ENCODE data around the gene KRT14. TPM values are rescaled to one million over a fixed set of nuclear protein-coding genes. Genes with fewer than 3 reads are reported as not detected.
"Not testable (repeated sequence)": the region's sequence is repeated elsewhere in the genome, so short reads cannot be mapped to it uniquely, and the experiment has no call there.

The KRT14 gene
- polyA plus RNA-seq, 3 donors = not detected

GRCh38 chr17:41629316-41629715 is 42.6 kb upstream of the KRT14 start:
- H3K4me3 Mint-ChIP-seq = no peak overlapping the region
- no peak overlapping the region for H3K27ac ChIP-seq (ENCODE audit: low read depth in 1 of 2, low read length in 2 of 2)
- H3K36me3 ChIP-seq (replicated peaks in 1 of 2; ENCODE audit: control insufficient read depth in 1 of 2, insufficient read depth in 2 of 2, low read length in 2 of 2) = no peaks in the 10 kb centered on the region
- no peak overlapping the region for H2AFZ ChIP-seq (ENCODE audit: insufficient read depth, low read depth, low read length, poor library complexity, severe bottlenecking)
- H3K9me3 ChIP-seq (replicated peaks in 1 of 2; ENCODE audit: control insufficient read depth in 1 of 2, insufficient read depth in 1 of 2, low read length in 2 of 2) = no peaks in the 10 kb centered on the region
- H3K4me2 ChIP-seq (replicated peaks; ENCODE audit: extremely low read depth, low read length, poor library complexity, severe bottlenecking) = no peak overlapping the region
- H3K79me2 ChIP-seq (ENCODE audit: insufficient read depth, low read length) = no peaks in the 10 kb centered on the region
- no peak overlapping the region for H3K9ac ChIP-seq (ENCODE audit: insufficient read depth, low read length, poor library complexity, severe bottlenecking)
- H3K27me3 Mint-ChIP-seq (ENCODE audit: low read depth in 3 of 3) = peaks cover 0 to 10% (median 6%) of the 10 kb centered on the region in 3 donors
- no peak for TF ChIP-seq CTCF (IDR thresholded peaks at IDR 0.05)
- intact Hi-C loops (cut with micrococcal nuclease) = no loop called here
- no peaks in the 10 kb centered on the region for H3K36me3 Mint-ChIP-seq
- no peaks in the 10 kb centered on the region for H3K27me3 ChIP-seq (ENCODE audit: control insufficient read depth in 2 of 2, insufficient read depth in 2 of 2, low read length in 2 of 2)
- H3K4me3 ChIP-seq (replicated peaks in 1 of 3; ENCODE audit: low read depth in 2 of 3, low read length in 3 of 3) = no peak overlapping the region
- peaks cover 0 to 1% (median 0%) of the 10 kb centered on the region in 7 donors for H3K9me3 Mint-ChIP-seq
- H3K4me1 Mint-ChIP-seq = peaks cover 6% of the 10 kb centered on the region
- H3K27ac Mint-ChIP-seq = no peak overlapping the region
- 77% methylated on average over 8 of the region's 10 CpGs for WGBS (ENCODE audit: insufficient coverage)
- no peaks in the 10 kb centered on the region for H4K20me1 ChIP-seq (ENCODE audit: insufficient read depth, low read length)
- H3K4me1 ChIP-seq (ENCODE audit: control insufficient read depth in 1 of 2, insufficient read depth in 2 of 2, low read length in 2 of 2) = peaks cover 5% of the 10 kb centered on the region in 2 donors
- no peak for DNase-seq

GRCh38 chr17:41628621-41629255 is 42.0 kb upstream of the KRT14 start:
- H3K27ac Mint-ChIP-seq; H3K4me3 ChIP-seq (replicated peaks in 1 of 3; ENCODE audit: low read depth in 2 of 3, low read length in 3 of 3); DNase-seq; H3K27me3 ChIP-seq (ENCODE audit: control insufficient read depth in 2 of 2, insufficient read depth in 2 of 2, low read length in 2 of 2); H3K4me1 Mint-ChIP-seq; H3K79me2 ChIP-seq (ENCODE audit: insufficient read depth, low read length); H3K4me2 ChIP-seq (replicated peaks; ENCODE audit: extremely low read depth, low read length, poor library complexity, severe bottlenecking); H3K9ac ChIP-seq (ENCODE audit: insufficient read depth, low read length, poor library complexity, severe bottlenecking); H3K4me1 ChIP-seq (ENCODE audit: control insufficient read depth in 1 of 2, insufficient read depth in 2 of 2, low read length in 2 of 2); H3K9me3 ChIP-seq (replicated peaks in 1 of 2; ENCODE audit: control insufficient read depth in 1 of 2, insufficient read depth in 1 of 2, low read length in 2 of 2); H3K36me3 ChIP-seq (replicated peaks in 1 of 2; ENCODE audit: control insufficient read depth in 1 of 2, insufficient read depth in 2 of 2, low read length in 2 of 2); H3K4me3 Mint-ChIP-seq; H3K9me3 Mint-ChIP-seq; H3K27ac ChIP-seq (ENCODE audit: low read depth in 1 of 2, low read length in 2 of 2); intact Hi-C loops (cut with micrococcal nuclease); H3K36me3 Mint-ChIP-seq; H4K20me1 ChIP-seq (ENCODE audit: insufficient read depth, low read length); H2AFZ ChIP-seq (ENCODE audit: insufficient read depth, low read depth, low read length, poor library complexity, severe bottlenecking): not testable (repeated sequence)
- peaks cover 0 to 10% (median 6%) of the 10 kb centered on the region in 3 donors for H3K27me3 Mint-ChIP-seq (ENCODE audit: low read depth in 3 of 3)
- WGBS (ENCODE audit: insufficient coverage) = 94% methylated on average over 6 of the region's 11 CpGs

DNA sequence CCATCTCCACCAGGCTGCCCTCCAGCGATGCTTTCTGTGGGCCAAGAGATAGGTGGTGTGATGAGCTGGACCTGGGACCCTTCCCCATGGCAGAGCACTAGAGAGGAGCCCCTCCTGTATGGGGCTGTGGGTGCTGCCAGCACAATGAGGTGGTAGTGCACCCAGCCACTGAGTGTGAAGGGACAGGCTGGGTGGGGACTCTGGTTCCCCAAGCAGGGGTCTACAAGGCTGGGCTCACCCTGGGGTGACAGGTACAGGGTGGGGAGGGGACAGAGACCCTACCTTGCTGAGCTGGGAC is 41.3 kb upstream of the KRT14 start:
- H3K9ac ChIP-seq (ENCODE audit: insufficient read depth, low read length, poor library complexity, severe bottlenecking); H3K4me3 Mint-ChIP-seq; H3K4me1 ChIP-seq (ENCODE audit: control insufficient read depth in 1 of 2, insufficient read depth in 2 of 2, low read length in 2 of 2); H3K4me1 Mint-ChIP-seq; H3K9me3 Mint-ChIP-seq; H3K9me3 ChIP-seq (replicated peaks in 1 of 2; ENCODE audit: control insufficient read depth in 1 of 2, insufficient read depth in 1 of 2, low read length in 2 of 2); intact Hi-C loops (cut with micrococcal nuclease); H3K4me2 ChIP-seq (replicated peaks; ENCODE audit: extremely low read depth, low read length, poor library complexity, severe bottlenecking); H3K27me3 ChIP-seq (ENCODE audit: control insufficient read depth in 2 of 2, insufficient read depth in 2 of 2, low read length in 2 of 2); H3K79me2 ChIP-seq (ENCODE audit: insufficient read depth, low read length); H3K4me3 ChIP-seq (replicated peaks in 1 of 3; ENCODE audit: low read depth in 2 of 3, low read length in 3 of 3); H3K36me3 Mint-ChIP-seq; H2AFZ ChIP-seq (ENCODE audit: insufficient read depth, low read depth, low read length, poor library complexity, severe bottlenecking); H3K36me3 ChIP-seq (replicated peaks in 1 of 2; ENCODE audit: control insufficient read depth in 1 of 2, insufficient read depth in 2 of 2, low read length in 2 of 2); DNase-seq; H3K27ac Mint-ChIP-seq; H3K27ac ChIP-seq (ENCODE audit: low read depth in 1 of 2, low read length in 2 of 2); H4K20me1 ChIP-seq (ENCODE audit: insufficient read depth, low read length): not testable (repeated sequence)
- no CpG with 5 or more reads among the region's 1 CpG for WGBS (ENCODE audit: insufficient coverage)
- peaks cover 0 to 10% (median 6%) of the 10 kb centered on the region in 3 donors for H3K27me3 Mint-ChIP-seq (ENCODE audit: low read depth in 3 of 3)
